Amniotic epithelial cell (primary cell): Measurements from ENCODE around the gene LRRC30.
"Not testable (repeated sequence)": the region's sequence is repeated elsewhere in the genome, so short reads cannot be mapped to it uniquely, and the experiment has no call there.

Experiments
- DNase-seq: peaks from one replicate; pipeline ENCODE4 v3.0.0-alpha.2; 2010; ENCODE audit warnings: low read depth

Gene LRRC30

DNA sequence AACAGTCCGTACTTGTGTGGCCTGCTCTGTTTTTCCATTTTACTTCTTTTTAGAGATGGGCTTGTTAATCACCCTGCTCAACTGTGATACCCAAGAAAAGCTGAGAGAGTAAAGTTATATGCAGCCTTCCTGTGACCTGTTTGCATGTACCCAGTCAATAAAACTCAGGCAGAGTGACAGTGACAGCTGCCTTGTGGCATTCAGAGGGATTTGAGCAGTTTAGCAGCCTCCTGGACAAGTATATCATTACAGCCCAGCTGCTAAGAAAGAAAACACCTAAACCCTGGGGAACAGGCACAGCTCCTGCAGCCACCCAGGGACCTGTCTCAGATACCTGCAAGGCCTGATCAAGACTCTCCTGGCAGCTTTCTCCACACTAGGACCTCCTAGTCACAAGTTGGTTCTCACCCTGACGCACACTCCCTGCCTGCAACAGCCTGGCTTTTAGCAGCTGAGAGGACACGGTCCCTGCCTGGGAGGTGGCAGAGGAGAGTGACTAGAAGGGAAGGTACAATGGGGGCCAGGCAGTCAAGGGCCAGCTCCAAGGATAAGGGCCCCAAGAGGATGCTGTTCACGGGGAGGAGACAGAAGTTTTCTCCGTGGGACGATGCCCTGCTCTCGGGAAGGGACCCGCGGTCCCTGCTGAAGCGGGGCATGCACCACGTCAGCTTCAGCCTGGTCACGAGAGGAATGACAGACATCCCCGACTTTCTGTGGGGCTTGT lies at the start of gene LRRC30:
LRRC30 (plus strand) TSS at position 464 of the 724 bp plus-strand sequence; CDS start at position 514, 50 bp downstream.
- DNase-seq: no peak

DNA sequence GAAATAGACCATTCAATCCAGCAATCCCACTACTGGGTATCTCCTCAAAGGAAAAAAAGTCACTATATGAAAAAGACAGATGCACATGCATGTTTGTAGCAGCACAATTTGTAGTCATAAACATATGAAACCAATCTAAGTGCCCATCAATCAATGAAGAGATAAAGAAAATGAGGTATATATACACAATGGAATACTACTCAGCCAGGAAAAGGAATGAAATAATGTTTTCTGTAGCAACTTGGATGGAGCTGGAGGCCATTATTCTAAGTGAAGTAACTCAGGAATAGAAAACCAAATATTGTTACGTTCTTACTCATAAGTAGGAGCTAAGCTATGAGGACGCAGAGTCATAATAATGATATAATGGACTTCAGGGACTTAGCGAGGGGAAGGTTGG lies 45.2 kb upstream of the LRRC30 start:
- DNase-seq: no peak

DNA sequence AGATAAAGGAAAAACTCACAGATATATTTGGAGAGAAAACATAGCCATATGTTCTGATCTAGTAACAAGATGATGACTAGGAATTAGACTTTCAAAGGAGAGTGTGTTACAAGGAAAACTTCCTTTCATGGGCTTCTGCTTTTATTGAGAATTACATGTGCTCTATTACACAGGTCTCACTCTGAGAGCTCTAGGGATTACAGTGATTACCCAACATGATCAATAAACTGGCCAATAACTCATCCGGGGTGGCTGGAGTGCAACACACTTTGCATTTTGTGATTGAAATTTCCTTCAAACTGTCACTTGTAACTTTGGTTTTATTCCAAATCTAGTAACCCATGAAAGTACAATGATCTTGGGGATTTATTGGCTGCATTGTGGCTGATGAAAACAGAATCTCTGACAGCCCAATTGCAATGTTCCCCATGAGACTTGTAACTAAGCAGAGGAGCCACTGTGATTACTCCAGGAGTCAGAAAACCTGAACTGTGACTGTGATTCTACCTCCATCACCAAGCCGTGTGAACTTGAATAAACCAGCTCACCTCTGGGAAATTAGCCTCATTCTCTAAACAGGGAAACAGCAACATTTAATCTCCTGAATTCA lies 40.2 kb upstream of the LRRC30 start:
- no peak for DNase-seq

DNA sequence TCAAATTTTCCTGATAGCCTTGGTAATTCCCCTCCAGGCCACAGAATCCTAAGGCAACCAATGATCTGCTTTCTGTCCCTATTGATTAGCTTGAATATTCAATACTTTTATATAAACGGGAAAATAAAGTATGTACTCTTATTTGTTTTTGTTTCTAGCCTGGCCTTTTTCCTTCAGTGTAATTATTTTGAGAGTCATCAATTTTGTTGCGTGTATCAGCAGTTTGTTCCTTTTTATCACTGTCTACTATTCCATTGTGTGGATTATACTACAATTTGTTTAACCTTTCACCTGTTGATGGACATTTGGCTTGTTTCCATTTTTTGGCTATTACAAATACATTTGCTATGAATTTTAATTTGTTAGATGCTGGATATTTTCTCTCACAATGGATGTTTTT lies 39.2 kb upstream of the LRRC30 start:
- no peak for DNase-seq

DNA sequence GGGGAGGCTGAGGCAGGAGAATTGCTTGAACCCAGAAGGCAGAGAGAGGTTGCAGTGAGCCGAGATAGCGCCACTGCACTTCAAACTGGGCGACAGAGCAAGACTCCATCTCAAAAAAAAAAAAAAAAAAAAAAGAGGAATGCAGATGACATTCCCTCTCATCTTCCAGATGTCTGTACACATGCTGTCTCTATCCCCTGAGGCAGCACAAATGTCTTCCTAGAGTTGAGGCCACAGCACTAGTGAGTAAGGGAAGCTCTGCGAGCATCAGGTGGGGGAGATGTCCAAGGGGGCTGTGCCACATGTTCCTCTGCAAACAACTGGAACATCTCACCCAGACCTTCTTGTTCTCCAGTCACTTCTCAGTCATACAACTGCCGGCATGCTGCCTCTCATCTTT lies 35.6 kb upstream of the LRRC30 start:
- DNase-seq: no peak

DNA sequence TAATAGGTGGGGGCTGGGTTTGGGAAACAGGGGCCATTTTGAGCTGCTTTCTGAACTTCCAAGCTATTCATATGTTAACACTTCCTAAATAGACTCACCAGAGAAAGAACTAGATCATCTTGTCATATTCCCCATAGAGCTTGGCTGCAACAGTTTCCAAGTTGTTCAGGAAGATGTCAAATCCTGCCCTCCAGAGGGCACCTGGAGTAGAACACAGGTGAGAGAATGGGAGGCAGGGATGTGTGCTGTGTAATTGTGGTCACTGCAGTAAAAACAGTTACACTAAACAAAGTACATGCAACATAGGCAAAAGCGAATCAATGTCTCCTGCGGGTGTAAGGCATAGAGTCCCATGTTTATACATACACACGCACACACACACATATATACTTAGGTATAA lies 34.5 kb upstream of the LRRC30 start:
- DNase-seq: no peak

DNA sequence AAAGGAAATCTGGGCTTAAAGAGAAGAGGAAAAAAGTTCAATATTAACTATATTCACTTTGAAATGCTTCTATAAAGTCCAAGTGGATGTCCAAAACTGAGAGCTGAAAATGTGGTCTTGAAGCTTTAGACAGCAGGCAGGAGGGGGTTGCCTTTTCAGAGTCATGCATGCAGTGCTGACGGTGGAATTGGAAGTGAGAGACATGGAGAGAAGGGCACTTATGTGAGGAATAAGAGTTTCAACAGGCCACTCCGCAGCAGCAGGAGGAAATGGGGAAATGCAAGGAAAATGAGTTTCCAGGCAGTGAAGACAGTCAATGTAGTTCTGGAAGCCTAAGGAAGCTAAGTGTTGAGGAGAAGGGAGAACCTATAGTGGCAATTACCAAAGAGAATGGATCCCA lies 33.0 kb upstream of the LRRC30 start:
- no peak for DNase-seq

DNA sequence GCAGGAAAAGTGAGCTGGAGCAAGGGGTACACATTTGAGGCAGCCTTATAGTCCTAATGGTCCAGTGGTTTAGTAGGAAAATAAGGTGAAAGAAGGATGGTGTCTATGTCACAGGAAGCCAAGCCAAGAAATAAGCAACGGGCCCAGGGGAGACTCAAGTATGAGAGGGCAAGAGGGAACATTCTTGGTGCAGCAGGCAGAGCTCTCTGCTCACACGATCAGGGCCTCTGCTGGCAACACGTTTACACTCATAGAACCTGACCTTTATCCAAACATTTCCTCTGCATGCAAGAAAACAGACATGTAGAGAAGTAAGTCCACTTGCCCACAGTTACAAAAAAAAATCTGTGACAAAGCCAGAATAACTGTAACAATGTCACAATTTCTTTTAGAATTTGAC lies 32.6 kb upstream of the LRRC30 start:
- no peak for DNase-seq

DNA sequence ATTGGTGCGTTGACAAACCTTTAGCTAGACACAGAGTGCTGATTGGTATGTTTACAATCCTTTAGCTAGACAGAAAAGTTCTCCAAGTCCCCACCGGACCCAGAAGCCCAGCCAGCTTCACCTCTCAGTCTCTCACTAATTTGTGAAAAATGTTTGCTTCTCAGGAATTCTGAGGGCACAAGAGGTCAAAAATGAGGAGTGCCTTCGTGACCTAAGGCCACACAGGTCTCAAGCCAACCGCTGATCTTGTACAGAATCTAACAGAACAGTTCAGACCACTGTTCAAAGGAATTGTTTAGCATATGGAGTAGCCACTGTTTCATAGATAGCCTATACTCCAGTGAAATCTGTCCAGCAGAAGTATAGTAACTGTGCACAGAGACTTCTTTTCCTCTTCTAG lies 29.8 kb upstream of the LRRC30 start:
- no peak for DNase-seq

DNA sequence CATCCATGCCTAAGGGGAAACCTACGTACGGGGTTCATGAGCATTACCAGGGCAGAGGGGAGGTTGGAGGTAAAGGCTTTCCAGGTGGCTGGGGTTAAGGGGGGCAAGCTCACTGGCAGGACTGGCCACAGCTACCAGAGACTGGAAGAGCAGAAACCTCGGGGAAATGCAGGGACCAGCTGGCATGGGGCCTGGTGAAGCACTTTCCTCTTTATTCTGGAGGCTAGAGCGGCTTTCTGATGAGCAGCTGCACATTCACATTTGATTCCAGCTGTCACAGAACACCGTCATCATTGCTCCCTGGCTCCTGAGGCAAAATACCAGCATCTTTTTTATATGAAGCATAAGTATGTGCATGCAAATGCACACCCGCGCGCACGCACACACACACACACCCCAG lies 28.7 kb upstream of the LRRC30 start:
- no peak for DNase-seq

DNA sequence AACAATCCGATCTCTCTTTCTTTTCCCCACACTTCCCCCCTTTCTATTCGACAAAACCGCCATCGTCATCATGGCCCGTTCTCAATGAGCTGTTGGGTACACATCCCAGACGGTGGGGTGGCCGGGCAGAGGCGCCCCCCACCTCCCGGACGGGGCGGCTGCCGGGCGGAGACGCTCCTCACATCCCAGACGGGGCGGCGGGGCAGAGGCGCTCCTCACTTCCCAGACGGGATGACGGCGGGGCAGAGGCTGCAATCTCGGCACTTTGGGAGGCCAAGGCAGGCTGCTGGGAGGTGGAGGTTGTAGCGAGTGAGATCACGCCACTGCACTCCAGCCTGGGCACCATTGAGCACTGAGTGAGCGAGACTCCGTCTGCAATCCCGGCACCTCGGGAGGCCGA lies 27.3 kb upstream of the LRRC30 start:
- DNase-seq: not testable (repeated sequence)

DNA sequence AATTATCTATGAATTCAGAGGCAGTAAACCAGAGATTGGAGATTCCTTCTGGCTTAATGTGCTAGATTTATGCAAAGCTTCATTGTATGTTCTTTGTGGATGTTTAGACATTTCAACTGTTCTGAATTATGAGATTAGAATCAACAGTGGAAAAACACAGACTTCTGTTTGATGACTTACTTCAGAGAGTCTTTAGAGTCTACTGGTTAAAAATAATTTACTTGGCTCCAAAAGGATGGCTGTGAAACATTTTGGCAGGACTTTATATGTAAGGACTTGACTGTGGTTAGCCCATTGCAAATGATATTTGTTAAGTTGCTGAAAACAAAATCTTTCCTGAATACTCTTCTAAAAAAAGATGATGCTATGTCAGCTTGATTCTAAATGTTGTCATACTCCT lies 25.5 kb upstream of the LRRC30 start:
- no peak for DNase-seq

DNA sequence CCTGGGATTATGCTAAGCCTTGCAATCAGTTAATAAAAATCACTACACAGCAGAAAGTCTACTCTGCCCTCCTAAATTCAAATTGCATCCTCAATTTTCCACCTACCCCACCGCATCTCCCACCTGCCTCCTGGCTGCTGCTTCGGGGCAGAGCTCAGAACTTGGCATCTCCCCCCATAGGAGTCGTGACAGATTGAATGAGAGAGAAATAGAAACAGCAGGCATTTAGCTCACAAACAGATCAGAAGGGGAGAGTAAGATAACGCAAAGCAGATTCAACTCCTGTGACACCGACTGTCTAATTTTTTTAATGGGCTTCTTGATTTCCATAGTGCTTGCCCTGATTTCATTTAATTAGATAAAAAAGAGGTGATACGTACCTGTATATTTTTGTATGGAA lies 24.7 kb upstream of the LRRC30 start:
- no peak for DNase-seq

DNA sequence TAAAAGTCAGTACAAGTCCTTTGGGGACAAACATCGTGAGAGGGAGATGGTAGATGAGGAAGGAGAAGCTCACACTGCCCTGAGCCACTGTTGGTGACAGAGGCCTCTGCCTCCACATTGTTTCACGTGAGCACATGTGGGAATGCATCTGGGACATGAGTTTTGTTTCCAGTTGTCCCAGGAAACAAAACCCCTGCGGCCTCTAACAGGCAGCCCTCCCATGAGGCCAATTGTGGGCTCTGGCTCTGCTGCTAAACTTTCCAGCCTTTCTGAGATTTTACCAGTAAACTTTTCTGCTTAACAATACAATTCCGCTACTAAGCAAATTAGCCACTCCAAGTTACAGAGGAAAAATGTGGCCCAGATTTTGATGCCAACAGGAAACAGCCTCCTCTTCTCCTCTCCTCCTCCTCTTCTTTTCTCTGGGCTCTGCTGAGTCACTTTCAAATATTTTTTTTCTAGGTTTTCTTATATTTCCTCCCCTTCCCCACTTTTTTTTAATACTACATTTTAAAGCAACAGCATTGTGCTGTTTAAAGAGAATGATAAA lies 23.4 kb upstream of the LRRC30 start:
- no peak for DNase-seq

DNA sequence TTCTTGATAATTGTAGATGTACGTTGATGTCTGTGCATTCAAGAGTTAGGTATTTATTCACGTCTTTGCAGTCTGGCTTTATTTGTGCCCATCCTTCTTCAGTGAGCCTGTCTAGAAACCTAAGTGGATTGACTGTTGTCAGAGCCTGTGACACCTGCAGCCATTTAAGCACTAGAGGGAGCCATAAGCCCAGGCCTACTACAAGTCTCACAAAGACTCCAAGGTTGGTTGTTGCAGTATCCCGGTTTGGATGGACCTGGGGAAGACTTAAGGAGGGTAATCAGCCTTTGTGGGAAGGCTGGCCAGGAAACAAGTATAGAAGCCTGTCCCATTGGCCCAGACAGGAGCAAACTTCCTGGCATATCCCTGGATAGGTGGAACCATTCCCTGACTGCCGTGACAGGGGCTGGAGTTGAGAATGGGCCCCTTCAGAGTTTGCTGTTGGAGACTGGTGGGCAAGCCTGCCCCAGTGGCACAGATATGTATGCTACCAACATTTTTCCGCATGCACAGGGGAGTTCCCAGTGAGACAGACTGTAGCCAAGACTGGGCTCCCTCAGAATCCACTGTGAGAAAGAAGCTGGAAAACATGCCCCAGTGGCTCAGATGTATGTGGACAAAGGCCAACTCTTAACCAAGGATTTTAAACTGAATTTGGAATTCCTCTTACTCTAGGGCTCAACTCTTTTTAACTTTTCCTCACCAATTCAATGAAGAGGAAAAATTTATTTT lies 9.3 kb upstream of the LRRC30 start:
- peak; percentile 73 for DNase-seq

DNA sequence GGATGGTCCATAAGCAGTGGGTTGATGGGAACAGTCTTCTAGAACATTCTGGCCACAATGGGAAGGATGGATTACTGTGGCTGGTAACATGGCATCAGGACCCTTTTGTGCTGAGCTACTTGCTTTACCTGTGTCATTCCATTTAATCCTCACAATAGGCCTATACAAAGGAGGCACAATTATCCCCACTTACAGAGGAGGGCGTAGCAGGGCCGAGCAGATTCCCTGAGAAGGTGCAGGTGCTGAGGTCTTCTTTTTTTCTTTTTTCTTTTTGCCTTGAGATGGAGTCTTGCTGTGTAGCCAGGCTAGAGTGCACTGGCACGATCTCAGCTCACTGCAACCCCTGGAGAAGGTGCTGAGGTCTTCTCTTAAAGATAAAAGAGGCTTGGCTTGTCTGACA lies 6.7 kb upstream of the LRRC30 start:
- DNase-seq: no peak

DNA sequence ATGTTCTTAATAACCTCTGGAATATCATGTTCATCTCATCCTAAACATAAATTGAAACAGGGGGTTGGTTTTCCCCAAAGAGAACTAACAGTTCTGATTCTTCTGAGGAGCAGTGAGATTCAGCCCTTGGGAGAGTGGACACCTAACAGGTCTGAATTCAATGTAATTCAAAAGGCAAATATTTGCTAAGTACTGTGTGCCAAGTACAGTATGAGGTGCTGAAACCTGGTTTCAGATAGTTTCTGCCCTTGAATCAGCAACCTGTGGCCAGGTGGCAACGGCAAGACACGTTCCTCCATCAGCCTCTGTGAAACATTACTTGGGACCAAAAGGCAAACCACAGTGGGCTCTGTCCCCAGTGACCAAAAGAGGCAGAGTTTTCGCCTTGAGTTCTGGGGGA lies 1.3 kb downstream of the LRRC30 start:
- no peak for DNase-seq

DNA sequence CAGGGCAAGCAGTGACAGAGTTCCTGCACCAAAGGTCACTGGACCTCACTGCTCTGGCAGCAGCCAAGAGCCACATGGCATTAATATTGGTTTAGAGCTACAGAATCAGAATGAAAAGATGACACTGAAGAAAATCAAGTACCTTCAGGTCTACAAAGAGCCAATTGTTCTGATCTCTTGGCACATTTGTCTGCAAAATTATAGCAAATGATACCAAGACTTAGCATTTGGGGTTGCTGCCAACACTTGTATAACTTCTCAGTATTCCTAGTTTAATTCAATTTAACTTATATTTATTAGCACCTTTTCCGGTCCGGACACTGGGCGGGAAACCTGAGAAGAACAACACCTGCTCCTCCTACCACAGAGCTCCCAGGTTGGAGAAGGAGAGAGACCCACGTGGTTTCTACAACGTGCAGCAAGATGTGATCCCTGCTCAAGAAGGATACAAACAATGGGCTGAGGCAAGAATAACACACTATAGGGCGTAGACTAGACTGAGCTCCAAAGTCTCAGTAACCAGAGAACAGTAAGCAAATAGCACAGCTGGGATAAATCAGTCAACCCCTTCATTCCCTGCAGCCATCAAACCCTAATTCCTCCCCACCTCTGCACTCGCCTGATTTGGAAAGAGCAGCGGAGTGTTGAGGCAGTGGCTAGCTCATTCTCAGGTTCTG lies 2.4 kb downstream of the LRRC30 start:
- DNase-seq: no peak

DNA sequence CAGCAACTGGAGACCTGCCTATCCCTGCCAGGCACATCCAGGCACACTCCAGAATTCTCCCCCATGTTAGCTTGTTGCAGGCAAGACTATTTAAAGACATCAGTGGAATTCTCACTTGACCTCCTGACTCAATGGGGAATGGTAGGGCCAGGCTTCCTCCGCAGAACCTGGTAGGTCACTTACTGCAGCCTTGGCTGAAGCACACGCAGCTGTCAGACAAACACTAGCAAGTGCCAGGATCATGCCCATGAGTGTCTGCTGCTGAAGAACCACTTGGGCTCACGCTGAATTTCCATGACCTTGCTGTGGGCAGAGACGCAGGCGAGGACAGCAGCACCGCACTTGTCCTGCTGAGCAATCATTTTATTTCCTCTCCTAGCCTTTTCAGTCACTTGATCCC lies 3.2 kb downstream of the LRRC30 start:
- DNase-seq: peak; percentile 3

DNA sequence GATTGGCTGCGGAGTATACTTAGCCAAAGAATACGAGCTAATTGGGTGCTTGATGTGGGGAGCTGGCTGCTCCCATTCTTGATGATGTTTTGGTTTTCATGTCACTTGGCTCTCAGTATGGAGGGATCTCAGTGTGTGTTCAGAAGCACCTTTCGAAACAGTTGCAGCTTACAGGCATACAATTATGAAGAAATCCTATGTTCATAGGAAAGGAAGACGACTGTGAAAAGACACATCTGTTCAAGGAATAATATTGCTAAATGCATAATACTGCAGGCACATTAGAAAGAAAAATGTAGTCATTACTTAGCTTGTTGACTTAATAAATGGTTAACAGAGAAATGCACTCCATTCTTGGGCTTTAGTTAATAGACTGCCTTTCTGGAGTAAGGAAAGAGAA lies 4.1 kb downstream of the LRRC30 start:
- DNase-seq: no peak

DNA sequence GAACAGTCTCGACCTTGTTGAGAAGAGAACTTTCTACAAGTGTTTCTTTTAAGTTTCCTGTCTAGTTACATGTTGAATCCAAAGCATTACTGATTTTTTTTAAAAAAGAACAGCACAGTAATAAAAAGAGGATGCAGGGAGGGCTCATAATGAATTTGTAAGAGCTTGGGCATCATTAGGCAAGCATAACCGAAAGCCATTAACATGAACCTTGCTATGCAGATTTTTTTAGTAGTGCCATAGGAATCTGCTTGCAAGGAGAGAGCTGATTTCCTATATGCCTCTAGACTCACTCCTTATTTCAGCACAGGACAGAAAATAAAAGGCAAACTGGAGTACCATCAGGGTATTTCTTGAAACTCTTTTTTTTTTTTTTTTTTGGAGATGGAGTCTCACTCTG lies 5.2 kb downstream of the LRRC30 start:
- no peak for DNase-seq

DNA sequence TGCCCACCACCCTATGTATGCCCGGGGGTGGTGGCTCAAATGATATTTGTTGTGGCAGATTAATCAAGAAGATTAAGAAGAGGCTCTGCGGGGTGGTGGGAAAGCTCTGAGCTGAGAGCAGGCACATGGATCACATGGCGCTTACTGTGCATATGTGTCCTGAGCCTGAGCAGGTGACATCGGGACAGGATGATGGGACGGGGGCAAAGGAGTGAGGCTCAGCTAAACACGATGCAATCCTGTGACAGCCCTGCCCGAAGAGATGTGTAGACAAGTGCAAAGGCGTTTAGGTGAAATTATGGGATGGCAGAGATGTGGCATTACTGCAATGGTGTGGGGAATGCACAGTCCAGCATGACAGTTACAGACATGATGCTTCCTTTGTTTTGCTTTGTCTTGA lies 6.0 kb downstream of the LRRC30 start:
- DNase-seq: no peak
